ENCODE data around the gene TM9SF3.

Gene TM9SF3

GRCh38 chr10:96500519-96500918, 86.3 kb downstream of the TM9SF3 start:
- no peaks in the 10 kb centered on the region for H4K20me1 ChIP-seq (ENCODE audit: insufficient read depth, low read length)
- H3K4me2 ChIP-seq (ENCODE audit: low read depth, low read length) = no peak overlapping the region
- no peak overlapping the region for H3K27ac ChIP-seq (ENCODE audit: low read length)
- no peaks in the 10 kb centered on the region for H3K36me3 ChIP-seq (replicated peaks; ENCODE audit: insufficient read depth, low read length)
- H3K9me2 ChIP-seq (replicated peaks; ENCODE audit: insufficient read depth, low read length) = no peaks in the 10 kb centered on the region
- no peak overlapping the region for H3K4me3 ChIP-seq (ENCODE audit: low read length)
- no peaks in the 10 kb centered on the region for H3K27me3 ChIP-seq (replicated peaks; ENCODE audit: insufficient read depth, low read length)
- no peaks in the 10 kb centered on the region for H3K9me3 ChIP-seq (replicated peaks; ENCODE audit: insufficient read depth, low read length)
- DNase-seq = no peak
- no peaks in the 10 kb centered on the region for H3K4me1 ChIP-seq (ENCODE audit: low read length)
- TF ChIP-seq EZH2 (optimal IDR thresholded peaks at IDR 0.05; ENCODE audit: low read depth, low read length) (no peak), EZH2phosphoT487 (IDR thresholded peaks at IDR 0.05; ENCODE audit: low read length) (no peak)
- TF ChIP-seq, protein P1, sequence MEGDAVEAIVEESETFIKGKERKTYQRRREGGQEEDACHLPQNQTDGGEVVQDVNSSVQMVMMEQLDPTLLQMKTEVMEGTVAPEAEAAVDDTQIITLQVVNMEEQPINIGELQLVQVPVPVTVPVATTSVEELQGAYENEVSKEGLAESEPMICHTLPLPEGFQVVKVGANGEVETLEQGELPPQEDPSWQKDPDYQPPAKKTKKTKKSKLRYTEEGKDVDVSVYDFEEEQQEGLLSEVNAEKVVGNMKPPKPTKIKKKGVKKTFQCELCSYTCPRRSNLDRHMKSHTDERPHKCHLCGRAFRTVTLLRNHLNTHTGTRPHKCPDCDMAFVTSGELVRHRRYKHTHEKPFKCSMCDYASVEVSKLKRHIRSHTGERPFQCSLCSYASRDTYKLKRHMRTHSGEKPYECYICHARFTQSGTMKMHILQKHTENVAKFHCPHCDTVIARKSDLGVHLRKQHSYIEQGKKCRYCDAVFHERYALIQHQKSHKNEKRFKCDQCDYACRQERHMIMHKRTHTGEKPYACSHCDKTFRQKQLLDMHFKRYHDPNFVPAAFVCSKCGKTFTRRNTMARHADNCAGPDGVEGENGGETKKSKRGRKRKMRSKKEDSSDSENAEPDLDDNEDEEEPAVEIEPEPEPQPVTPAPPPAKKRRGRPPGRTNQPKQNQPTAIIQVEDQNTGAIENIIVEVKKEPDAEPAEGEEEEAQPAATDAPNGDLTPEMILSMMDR (IDR thresholded peaks at IDR 0.05; ENCODE audit: low read length) = no peak
- no peaks in the 10 kb centered on the region for H3F3A ChIP-seq (ENCODE audit: insufficient read depth, low read length)
- no peaks in the 10 kb centered on the region for H3K79me2 ChIP-seq (ENCODE audit: low read length)
- H2AFZ ChIP-seq (ENCODE audit: low read length) = no peak overlapping the region
- H3K9ac ChIP-seq (ENCODE audit: low read length) = no peak overlapping the region

DNA sequence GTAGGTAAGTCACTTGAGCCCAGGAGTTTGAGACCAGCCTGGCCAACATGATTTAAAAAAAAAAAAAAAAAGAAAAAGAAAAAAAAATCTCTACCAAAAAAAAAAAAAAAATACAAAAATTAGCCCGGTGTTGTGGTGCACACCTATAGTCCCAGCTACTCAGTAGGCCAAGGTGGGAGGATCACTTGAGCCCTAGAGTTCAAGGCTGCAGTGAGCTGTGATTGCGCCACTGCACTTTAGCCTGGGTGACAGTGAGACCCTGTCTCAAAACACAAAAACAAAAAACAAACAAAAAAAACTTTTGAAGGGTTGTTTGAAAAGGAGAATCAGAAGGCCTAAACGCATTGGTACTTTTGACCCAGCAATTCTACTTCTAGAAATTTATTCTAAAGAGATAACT, 86.8 kb downstream of the TM9SF3 start:
- no peaks in the 10 kb centered on the region for H3F3A ChIP-seq (ENCODE audit: insufficient read depth, low read length)

GRCh38 chr10:96497391-96497790, 89.4 kb downstream of the TM9SF3 start:
- no peak for DNase-seq
- no peak overlapping the region for H3K9ac ChIP-seq (ENCODE audit: low read length)
- TF ChIP-seq, protein P1 (IDR thresholded peaks at IDR 0.05; ENCODE audit: low read length) = no peak
- TF ChIP-seq EZH2phosphoT487 (IDR thresholded peaks at IDR 0.05; ENCODE audit: low read length) (no peak), EZH2 (optimal IDR thresholded peaks at IDR 0.05; ENCODE audit: low read depth, low read length) (no peak)
- H3K36me3 ChIP-seq (replicated peaks; ENCODE audit: insufficient read depth, low read length) = no peaks in the 10 kb centered on the region
- no peak overlapping the region for H3K27ac ChIP-seq (ENCODE audit: low read length)
- no peaks in the 10 kb centered on the region for H3K27me3 ChIP-seq (replicated peaks; ENCODE audit: insufficient read depth, low read length)
- H4K20me1 ChIP-seq (ENCODE audit: insufficient read depth, low read length) = no peaks in the 10 kb centered on the region
- no peak overlapping the region for H2AFZ ChIP-seq (ENCODE audit: low read length)
- H3K4me2 ChIP-seq (ENCODE audit: low read depth, low read length) = no peak overlapping the region
- H3K9me3 ChIP-seq (replicated peaks; ENCODE audit: insufficient read depth, low read length) = no peaks in the 10 kb centered on the region
- H3F3A ChIP-seq (ENCODE audit: insufficient read depth, low read length) = no peaks in the 10 kb centered on the region
- no peaks in the 10 kb centered on the region for H3K4me1 ChIP-seq (ENCODE audit: low read length)
- no peaks in the 10 kb centered on the region for H3K9me2 ChIP-seq (replicated peaks; ENCODE audit: insufficient read depth, low read length)
- H3K4me3 ChIP-seq (ENCODE audit: low read length) = no peak overlapping the region
- H3K79me2 ChIP-seq (ENCODE audit: low read length) = no peaks in the 10 kb centered on the region

More for the DNA sequence above, 86.8 kb downstream of the TM9SF3 start:
- no peak overlapping the region for H3K4me2 ChIP-seq (ENCODE audit: low read depth, low read length)
- TF ChIP-seq EZH2phosphoT487 (IDR thresholded peaks at IDR 0.05; ENCODE audit: low read length) (no peak), EZH2 (optimal IDR thresholded peaks at IDR 0.05; ENCODE audit: low read depth, low read length) (no peak)
- TF ChIP-seq, protein P1 (IDR thresholded peaks at IDR 0.05; ENCODE audit: low read length) = no peak
- no peaks in the 10 kb centered on the region for H3K9me3 ChIP-seq (replicated peaks; ENCODE audit: insufficient read depth, low read length)
- no peaks in the 10 kb centered on the region for H3K36me3 ChIP-seq (replicated peaks; ENCODE audit: insufficient read depth, low read length)
- no peak for DNase-seq
- H3K9me2 ChIP-seq (replicated peaks; ENCODE audit: insufficient read depth, low read length) = no peaks in the 10 kb centered on the region
- H4K20me1 ChIP-seq (ENCODE audit: insufficient read depth, low read length) = no peaks in the 10 kb centered on the region
- H2AFZ ChIP-seq (ENCODE audit: low read length) = no peak overlapping the region
- H3K79me2 ChIP-seq (ENCODE audit: low read length) = no peaks in the 10 kb centered on the region
- no peak overlapping the region for H3K27ac ChIP-seq (ENCODE audit: low read length)
- no peak overlapping the region for H3K4me3 ChIP-seq (ENCODE audit: low read length)
- no peaks in the 10 kb centered on the region for H3K4me1 ChIP-seq (ENCODE audit: low read length)
- no peak overlapping the region for H3K9ac ChIP-seq (ENCODE audit: low read length)
- no peaks in the 10 kb centered on the region for H3K27me3 ChIP-seq (replicated peaks; ENCODE audit: insufficient read depth, low read length)

All from MM.1S (cell line).